HCT116 (cell line): Measurements from ENCODE around the gene CIAO2B. TPM values are rescaled to one million over a fixed set of nuclear protein-coding genes. Genes with fewer than 3 reads are reported as not detected.

Source experiments
- ATAC-seq: fragments of 200-7000 bp; cut with Tn5 transposase; 2 replicates; pipeline ENCODE4 v1.9.1; 2020; ENCODE audit warnings: mild to moderate bottlenecking, moderate library complexity
- BruUV-seq: library from RNA; stranded (reverse); fragments of 400-500 nt; replicated peaks from 2 replicates; lab custom pipeline; 2021; lab: Mats Ljungman, UMichigan
- CTCF ChIA-PET: fragments of 300-600 bp; sonication (Branson Sonifier 250); formaldehyde crosslinking; loops from one replicate; lab custom pipeline; 2021; ENCODE audit warnings: antibody characterized with exemption; lab: Charles Lee
- POLR2A ChIA-PET: fragments of 300-600, 350-600 bp; sonication (Branson Sonifier 250); formaldehyde crosslinking; loops from one replicate; lab custom pipeline; 2021; ENCODE audit warnings: antibody characterized with exemption; lab: Charles Lee
- RAD21 ChIA-PET, 2 experiments: fragments of 300-600 bp; sonication (Branson Sonifier 250); formaldehyde crosslinking; loops; one replicate each; lab custom pipeline; 2023; ENCODE audit warnings: low total read pairs in 2 of 2; ENCODE audit not compliant: uncharacterized antibody in 2 of 2, unreplicated experiment in 2 of 2, low non-redundant PET in 1 of 2; lab: Charles Lee
- DNase-seq: peaks from one replicate; pipeline ENCODE4 v3.0.0-alpha.2; 2010; ENCODE audit warnings: low read depth, low spot score
- H2AFZ ChIP-seq: fragments of 200-600 bp; shearing (Covaris generic), sonication (generic); 2 replicates; pipeline ENCODE4 v1.6.1; 2017; ENCODE audit warnings: low read depth, mixed run types, mixed read lengths, antibody characterized with exemption, low read length; ENCODE audit not compliant: poor library complexity, severe bottlenecking
- H3K27ac ChIP-seq: 2 replicates; pipeline ENCODE4 v1.5.1; 2012; ENCODE audit warnings: low read depth, low read length
- H3K27me3 ChIP-seq: fragments of 200-600 bp; sonication (generic); 2 replicates; pipeline ENCODE4 v1.6.1; 2016; ENCODE audit warnings: mixed run types, low read length, mixed read lengths; ENCODE audit not compliant: insufficient read depth
- H3K36me3 ChIP-seq, 2 experiments: fragments of 200-500 bp in 1 of 2; fragments of 200-600 bp in 1 of 2; sonication (Bioruptor generic) in 1 of 2; sonication (generic) in 1 of 2; 2 replicates each; pipeline versions ENCODE4 v1.5.1 to v1.6.1; 2014 to 2016; ENCODE audit warnings: low read length in 2 of 2, inconsistent platforms in 1 of 2, mixed read lengths in 1 of 2, mixed run types in 1 of 2; ENCODE audit not compliant: insufficient read depth in 2 of 2, control insufficient read depth in 1 of 2
- H3K4me1 ChIP-seq, 2 experiments: fragments of 200-600 bp in 1 of 2; sonication (generic) in 1 of 2; 2 replicates each; pipeline versions ENCODE4 v1.5.1 to v1.6.1; 2012 to 2017; ENCODE audit warnings: low read length in 2 of 2, inconsistent platforms in 1 of 2, mild to moderate bottlenecking in 1 of 2, mixed read lengths in 1 of 2, mixed run types in 1 of 2, moderate library complexity in 1 of 2; ENCODE audit not compliant: insufficient read depth in 2 of 2, control insufficient read depth in 1 of 2
- H3K4me2 ChIP-seq: fragments of 200-600 bp; sonication (generic); 2 replicates; pipeline ENCODE4 v1.6.1; 2017; ENCODE audit warnings: mixed run types, low read length, mixed read lengths
- H3K4me3 ChIP-seq, 2 experiments: fragments of 200-600 bp in 1 of 2; sonication (generic) in 1 of 2; replicated peaks in 1 of 2; 2 replicates each; pipeline ENCODE4 v1.5.1; 2011 to 2016; ENCODE audit warnings: low read length in 2 of 2, control low read depth in 1 of 2, low read depth in 1 of 2, mild to moderate bottlenecking in 1 of 2, mixed read lengths in 1 of 2, mixed run types in 1 of 2
- H3K79me2 ChIP-seq: fragments of 200-600 bp; sonication (generic); 2 replicates; pipeline ENCODE4 v1.6.1; 2017; ENCODE audit warnings: mild to moderate bottlenecking, mixed run types, low read length, moderate library complexity, mixed read lengths; ENCODE audit not compliant: insufficient read depth
- H3K9ac ChIP-seq: fragments of 200-600 bp; sonication (generic); 2 replicates; pipeline ENCODE4 v1.6.1; 2016; ENCODE audit warnings: low read length, mixed read lengths
- H3K9me2 ChIP-seq: fragments of 200-600 bp; sonication (generic), shearing (Covaris generic); 2 replicates; pipeline ENCODE4 v1.6.1; 2017; ENCODE audit warnings: mixed run types, mild to moderate bottlenecking, moderate library complexity; ENCODE audit not compliant: insufficient read depth
- H3K9me3 ChIP-seq, 2 experiments: fragments of 200-500 bp in 1 of 2; fragments of 200-600 bp in 1 of 2; sonication (Bioruptor generic) in 1 of 2; sonication (generic) in 1 of 2; 2 replicates each; pipeline ENCODE4 v1.6.1; 2014 to 2017; ENCODE audit warnings: low read length in 2 of 2, mixed read lengths in 2 of 2, inconsistent platforms in 1 of 2, low read depth in 1 of 2, mild to moderate bottlenecking in 1 of 2, mixed run types in 1 of 2, moderate library complexity in 1 of 2; ENCODE audit not compliant: control insufficient read depth in 1 of 2, insufficient read depth in 1 of 2
- H4K20me1 ChIP-seq: fragments of 200-600 bp; sonication (generic), shearing (Covaris generic); 2 replicates; pipeline ENCODE4 v1.6.1; 2017; ENCODE audit warnings: mixed run types, mild to moderate bottlenecking, moderate library complexity; ENCODE audit not compliant: insufficient read depth
- ATF3 ChIP-seq: IDR thresholded peaks from 2 replicates; pipeline ENCODE4 v1.6.1; 2012
- CBX3 ChIP-seq: IDR thresholded peaks from 2 replicates; pipeline ENCODE4 v1.6.1; 2012; ENCODE audit warnings: low read depth
- CEBPB ChIP-seq: IDR thresholded peaks from 2 replicates; pipeline ENCODE4 v1.6.1; 2012; ENCODE audit warnings: low read depth
- EGR1 ChIP-seq: IDR thresholded peaks from 2 replicates; pipeline ENCODE4 v1.6.1; 2012; ENCODE audit warnings: low read depth
- ELF1 ChIP-seq: IDR thresholded peaks from 2 replicates; pipeline ENCODE4 v1.6.1; 2012; ENCODE audit warnings: low read depth, borderline replicate concordance
- EZH2 ChIP-seq: fragments of 200-600 bp; sonication (generic); IDR thresholded peaks from 2 replicates; pipeline ENCODE4 v1.6.1; 2017; ENCODE audit warnings: antibody characterized with exemption, mixed run types
- EZH2phosphoT487 ChIP-seq: fragments of 200-600 bp; IDR thresholded peaks from 2 replicates; pipeline ENCODE4 v1.6.1; 2018; ENCODE audit warnings: antibody characterized with exemption, borderline replicate concordance
- JUND ChIP-seq: IDR thresholded peaks from 2 replicates; pipeline ENCODE4 v1.6.1; 2012
- MAX ChIP-seq: IDR thresholded peaks from 2 replicates; pipeline ENCODE4 v1.6.1; 2012
- POLR2AphosphoS5 ChIP-seq: IDR thresholded peaks from 2 replicates; pipeline ENCODE4 v1.6.1; 2011; ENCODE audit warnings: mild to moderate bottlenecking, low read depth, low read length, moderate library complexity
- RAD21 ChIP-seq: IDR thresholded peaks from 2 replicates; pipeline ENCODE4 v1.6.1; 2012; ENCODE audit warnings: low read depth, mild to moderate bottlenecking
- REST ChIP-seq: IDR thresholded peaks from 2 replicates; pipeline ENCODE4 v1.6.1; 2012; ENCODE audit warnings: low read depth
- SIN3A ChIP-seq: IDR thresholded peaks from 2 replicates; pipeline ENCODE4 v1.6.1; 2012; ENCODE audit warnings: low read depth
- SP1 ChIP-seq: IDR thresholded peaks from 2 replicates; pipeline ENCODE4 v1.6.1; 2012; ENCODE audit warnings: low read depth
- SRF ChIP-seq: IDR thresholded peaks from 2 replicates; pipeline ENCODE4 v1.6.1; 2012; ENCODE audit warnings: low read depth
- TCF7L2 ChIP-seq: IDR thresholded peaks from 2 replicates; pipeline ENCODE4 v1.7.0; 2011; ENCODE audit warnings: borderline replicate concordance, inconsistent platforms; ENCODE audit not compliant: insufficient read depth, insufficient read length; ENCODE audit errors: extremely low read depth
- ZBTB33 ChIP-seq: IDR thresholded peaks from 2 replicates; pipeline ENCODE4 v1.6.1; 2011; ENCODE audit warnings: mild to moderate bottlenecking, low read length, moderate library complexity; ENCODE audit not compliant: insufficient replicate concordance; ENCODE audit errors: extremely low read depth
- ZNF274 ChIP-seq: fragments of 200-500 bp; sonication (Bioruptor generic); IDR thresholded peaks from 2 replicates; pipeline ENCODE4 v1.6.1; 2014; ENCODE audit warnings: mild to moderate bottlenecking, low read depth, low read length, inconsistent platforms
- intact Hi-C: fragments of 100-400 bp; cut with micrococcal nuclease; formaldehyde crosslinking; loops from 2 replicates; pipeline ENCODE4 v1.10.0; 2022
- total RNA-seq: library from RNA; stranded (reverse); gene quantifications from one replicate; pipeline ENCODE4 v1.2.1, GENCODE V29; 2021; ENCODE audit not compliant: unreplicated experiment

The CIAO2B gene
- total RNA-seq, 1 experiment from 2014 or later: 113 TPM

- CTCF ChIA-PET: no interaction called here
- intact Hi-C loops: no loop called here
Observed at GRCh38 chr16:66930189-66930588, 4.0 kb downstream of the CIAO2B start.

More at GRCh38 chr16:66930189-66930588, 4.0 kb downstream of the CIAO2B start:
- Histone ChIP-seq H3K79me2 (peaks cover 32% of the 10 kb centered on the region), H2AFZ (no peak overlapping the region), H3K9ac (no peak overlapping the region), H3K4me2 (no peak overlapping the region), H3K9me2 (no peaks in the 10 kb centered on the region), H3K27ac (no peak overlapping the region), H4K20me1 (no peaks in the 10 kb centered on the region), H3K4me1 (peaks cover 18 to 59% of the 10 kb centered on the region in 2 experiments), H3K4me3 (no peak overlapping the region), H3K36me3 (peaks cover 0 to 7% of the 10 kb centered on the region in 2 experiments; a peak in 1 of 4 replicates), H3K27me3 (no peaks in the 10 kb centered on the region), H3K9me3 (no peaks in the 10 kb centered on the region)
- ATAC-seq (no peak), DNase-seq (no peak)
- TF ChIP-seq POLR2AphosphoS5 (no peak), ZBTB33 (no peak), TCF7L2 (no peak), RAD21 (no peak), JUND (no peak), ELF1 (no peak), EZH2phosphoT487 (no peak), EGR1 (no peak), ZNF274 (no peak), CEBPB (no peak), EZH2 (no peak), ATF3 (no peak), REST (no peak), SIN3A (no peak), CBX3 (no peak), SRF (no peak), SP1 (no peak), MAX (no peak)
- RAD21 ChIA-PET: no interaction called here
- POLR2A ChIA-PET: no interaction called here
- BruUV-seq: no TSS peak
